ENCODE data around the gene ZBTB7C. TPM values are rescaled to one million over a fixed set of nuclear protein-coding genes. Genes with fewer than 3 reads are reported as not detected.

ZBTB7C gene
- total RNA-seq, 2 experiments from 2014 or later: not detected

DNA sequence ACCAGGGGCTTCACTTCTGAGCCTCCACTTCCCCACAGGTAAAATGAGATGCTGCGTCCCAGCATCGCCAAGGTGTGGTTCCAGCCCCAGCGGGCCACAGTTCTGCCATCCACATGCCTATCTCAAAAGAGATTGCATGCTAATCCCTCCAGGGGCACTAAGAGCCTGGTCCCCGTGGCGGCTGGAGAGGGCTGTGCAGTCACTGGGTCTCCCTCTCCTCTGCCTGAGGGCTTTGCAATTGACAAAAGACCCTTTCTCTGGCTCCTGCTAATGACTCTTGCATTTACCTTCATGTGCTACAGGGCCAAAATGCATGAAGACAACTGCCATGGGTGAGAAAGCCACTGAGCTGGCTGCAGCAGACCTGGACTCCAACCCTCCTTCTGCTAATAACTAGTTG, 18.5 kb downstream of the ZBTB7C start:
- Histone ChIP-seq H3K4me1 (ENCODE audit: insufficient read depth, low read length, poor library complexity, severe bottlenecking) (no peaks in the 10 kb centered on the region), H3K4me2 (ENCODE audit: low read length) (no peak overlapping the region), H3K27ac (ENCODE audit: low read depth, low read length, poor library complexity, severe bottlenecking) (no peak overlapping the region), H2AFZ (ENCODE audit: low read length) (no peak overlapping the region), H3K79me2 (ENCODE audit: insufficient read depth, low read depth, low read length) (no peaks in the 10 kb centered on the region), H3K9me2 (ENCODE audit: insufficient read depth, low read length) (no peaks in the 10 kb centered on the region), H3K36me3 (ENCODE audit: insufficient read depth, low read length) (no peaks in the 10 kb centered on the region), H3K4me3 (ENCODE audit: low read depth, low read length, poor library complexity, severe bottlenecking) (no peak overlapping the region), H3K9me3 (ENCODE audit: low read length) (no peaks in the 10 kb centered on the region), H4K20me1 (ENCODE audit: insufficient read depth, low read length) (no peaks in the 10 kb centered on the region)
- no TSS peak for BruUV-seq (replicated peaks)
- CTCF ChIA-PET (ENCODE audit: unreplicated experiment): no interaction called here
- DNase-seq (ENCODE audit: low spot score): no peak
- no peak for TF ChIP-seq EZH2phosphoT487 (IDR thresholded peaks at IDR 0.05; ENCODE audit: borderline replicate concordance, low read depth, low read length)
- TF ChIP-seq, protein P1, sequence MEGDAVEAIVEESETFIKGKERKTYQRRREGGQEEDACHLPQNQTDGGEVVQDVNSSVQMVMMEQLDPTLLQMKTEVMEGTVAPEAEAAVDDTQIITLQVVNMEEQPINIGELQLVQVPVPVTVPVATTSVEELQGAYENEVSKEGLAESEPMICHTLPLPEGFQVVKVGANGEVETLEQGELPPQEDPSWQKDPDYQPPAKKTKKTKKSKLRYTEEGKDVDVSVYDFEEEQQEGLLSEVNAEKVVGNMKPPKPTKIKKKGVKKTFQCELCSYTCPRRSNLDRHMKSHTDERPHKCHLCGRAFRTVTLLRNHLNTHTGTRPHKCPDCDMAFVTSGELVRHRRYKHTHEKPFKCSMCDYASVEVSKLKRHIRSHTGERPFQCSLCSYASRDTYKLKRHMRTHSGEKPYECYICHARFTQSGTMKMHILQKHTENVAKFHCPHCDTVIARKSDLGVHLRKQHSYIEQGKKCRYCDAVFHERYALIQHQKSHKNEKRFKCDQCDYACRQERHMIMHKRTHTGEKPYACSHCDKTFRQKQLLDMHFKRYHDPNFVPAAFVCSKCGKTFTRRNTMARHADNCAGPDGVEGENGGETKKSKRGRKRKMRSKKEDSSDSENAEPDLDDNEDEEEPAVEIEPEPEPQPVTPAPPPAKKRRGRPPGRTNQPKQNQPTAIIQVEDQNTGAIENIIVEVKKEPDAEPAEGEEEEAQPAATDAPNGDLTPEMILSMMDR (conservative IDR thresholded peaks at IDR 0.05; ENCODE audit: low read length): no peak
- POLR2A ChIA-PET: no interaction called here
- intact Hi-C loops (cut with micrococcal nuclease; ENCODE audit: unreplicated experiment): no loop called here

DNA sequence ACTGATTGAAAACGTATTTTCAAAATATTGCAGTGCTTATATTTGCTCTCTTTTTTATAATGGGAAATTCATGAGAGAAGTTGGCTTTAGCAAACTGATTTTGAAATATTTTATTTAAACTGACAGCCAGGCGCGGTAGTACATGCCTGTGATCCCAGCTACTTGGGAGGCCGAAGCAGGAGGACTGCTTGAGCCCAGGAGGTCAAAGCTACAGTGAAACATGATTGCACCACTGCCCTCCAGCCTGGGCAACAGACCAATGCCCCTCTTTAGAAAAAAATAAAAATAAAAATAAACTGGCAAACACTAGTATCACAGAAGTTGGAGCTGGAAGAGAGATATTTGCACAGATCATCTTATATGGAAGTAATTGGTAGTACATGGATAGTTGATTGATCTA, 20.7 kb downstream of the ZBTB7C start:
- Histone ChIP-seq H3K4me3 (ENCODE audit: low read depth, low read length, poor library complexity, severe bottlenecking) (no peak overlapping the region), H3K36me3 (ENCODE audit: insufficient read depth, low read length) (no peaks in the 10 kb centered on the region), H3K9me3 (ENCODE audit: low read length) (no peaks in the 10 kb centered on the region), H3K4me1 (ENCODE audit: insufficient read depth, low read length, poor library complexity, severe bottlenecking) (no peaks in the 10 kb centered on the region), H3K27ac (ENCODE audit: low read depth, low read length, poor library complexity, severe bottlenecking) (no peak overlapping the region), H3K4me2 (ENCODE audit: low read length) (no peak overlapping the region), H3K9me2 (ENCODE audit: insufficient read depth, low read length) (no peaks in the 10 kb centered on the region), H2AFZ (ENCODE audit: low read length) (no peak overlapping the region), H3K79me2 (ENCODE audit: insufficient read depth, low read depth, low read length) (no peaks in the 10 kb centered on the region), H4K20me1 (ENCODE audit: insufficient read depth, low read length) (no peaks in the 10 kb centered on the region)
- BruUV-seq (replicated peaks): no TSS peak
- no peak for DNase-seq (ENCODE audit: low spot score)
- TF ChIP-seq, protein P1 (conservative IDR thresholded peaks at IDR 0.05; ENCODE audit: low read length): no peak
- CTCF ChIA-PET (ENCODE audit: unreplicated experiment): no interaction called here
- intact Hi-C loops (cut with micrococcal nuclease; ENCODE audit: unreplicated experiment): no loop called here
- POLR2A ChIA-PET: no interaction called here

DNA sequence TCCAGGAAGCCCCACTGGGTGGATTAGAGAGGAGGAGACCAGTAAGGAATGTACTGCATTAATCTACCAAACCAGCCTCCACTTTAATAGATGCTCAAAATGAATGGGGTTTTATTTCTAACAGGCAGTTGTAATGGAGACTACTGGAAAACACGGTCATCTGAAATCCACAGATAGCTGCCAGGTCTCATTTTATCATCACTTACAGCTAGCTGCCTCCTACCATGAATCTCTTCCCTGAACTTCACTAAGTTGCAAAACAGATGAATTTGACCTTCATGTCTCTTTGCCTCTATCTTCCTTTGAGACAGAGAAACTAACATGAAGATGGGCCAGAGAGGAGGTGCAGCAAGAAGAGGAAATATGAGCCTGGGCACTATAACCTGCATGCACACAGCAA, 21.9 kb downstream of the ZBTB7C start:
- Histone ChIP-seq H3K36me3 (ENCODE audit: insufficient read depth, low read length) (no peaks in the 10 kb centered on the region), H4K20me1 (ENCODE audit: insufficient read depth, low read length) (no peaks in the 10 kb centered on the region), H3K9me2 (ENCODE audit: insufficient read depth, low read length) (no peaks in the 10 kb centered on the region), H3K79me2 (ENCODE audit: insufficient read depth, low read depth, low read length) (no peaks in the 10 kb centered on the region), H3K4me3 (ENCODE audit: low read depth, low read length, poor library complexity, severe bottlenecking) (no peak overlapping the region), H3K9me3 (ENCODE audit: low read length) (no peaks in the 10 kb centered on the region), H3K4me1 (ENCODE audit: insufficient read depth, low read length, poor library complexity, severe bottlenecking) (no peaks in the 10 kb centered on the region), H2AFZ (ENCODE audit: low read length) (no peak overlapping the region), H3K27ac (ENCODE audit: low read depth, low read length, poor library complexity, severe bottlenecking) (no peak overlapping the region), H3K4me2 (ENCODE audit: low read length) (no peak overlapping the region)
- no peak for DNase-seq (ENCODE audit: low spot score)
- BruUV-seq (replicated peaks): no TSS peak
- intact Hi-C loops (cut with micrococcal nuclease; ENCODE audit: unreplicated experiment): no loop called here
- TF ChIP-seq EZH2phosphoT487 (IDR thresholded peaks at IDR 0.05; ENCODE audit: borderline replicate concordance, low read depth, low read length): no peak
- TF ChIP-seq, protein P1 (conservative IDR thresholded peaks at IDR 0.05; ENCODE audit: low read length): no peak
- POLR2A ChIA-PET: no interaction called here
- CTCF ChIA-PET (ENCODE audit: unreplicated experiment): no interaction called here

Data from OCI-LY7 (cell line).